Measurements from ENCODE around the gene SDK1.
A peak's percentile ranks its signal among the peaks of the same experiment; 100 is the strongest.

The SDK1 gene

GRCh38 chr7:3378390-3379150 is 77.5 kb downstream of the SDK1 start:
- no peaks in the 10 kb centered on the region for H3K36me3 ChIP-seq (ENCODE audit: control insufficient read depth, insufficient read depth, low read length)
- H3K9ac ChIP-seq = no peak overlapping the region
- H3K9me3 ChIP-seq (ENCODE audit: control insufficient read depth, low read length) = no peaks in the 10 kb centered on the region
- H3K4me1 ChIP-seq = no peaks in the 10 kb centered on the region
- TF ChIP-seq CTCF (IDR thresholded peaks at IDR 0.05) = no peak
- H3K4me2 ChIP-seq (ENCODE audit: low read length) = no peak overlapping the region
- H3K27me3 ChIP-seq (ENCODE audit: control insufficient read depth, insufficient read depth, low read length) = no peaks in the 10 kb centered on the region
- no peaks in the 10 kb centered on the region for H3K79me2 ChIP-seq
- H3K4me3 ChIP-seq (ENCODE audit: low read depth, low read length) = no peak overlapping the region
- H2AFZ ChIP-seq = no peak overlapping the region
- no peak overlapping the region for H3K27ac ChIP-seq

- Histone ChIP-seq H3K4me1 (no peaks in the 10 kb centered on the region), H3K9me3 (ENCODE audit: control insufficient read depth, low read length) (no peaks in the 10 kb centered on the region), H3K36me3 (ENCODE audit: control insufficient read depth, insufficient read depth, low read length) (no peaks in the 10 kb centered on the region), H3K4me3 (ENCODE audit: low read depth, low read length) (no peak overlapping the region), H3K27ac (no peak overlapping the region), H3K4me2 (ENCODE audit: low read length) (no peak overlapping the region), H3K79me2 (no peaks in the 10 kb centered on the region), H3K9ac (no peak overlapping the region), H3K27me3 (ENCODE audit: control insufficient read depth, insufficient read depth, low read length) (no peaks in the 10 kb centered on the region), H2AFZ (no peak overlapping the region)
- no peak for TF ChIP-seq CTCF (IDR thresholded peaks at IDR 0.05)
Measured at GRCh38 chr7:3380034-3380433, 79.0 kb downstream of the SDK1 start.

GRCh38 chr7:3380886-3381685 is 80.0 kb downstream of the SDK1 start:
- Histone ChIP-seq H3K79me2 (no peaks in the 10 kb centered on the region), H3K27ac (no peak overlapping the region), H3K36me3 (ENCODE audit: control insufficient read depth, insufficient read depth, low read length) (no peaks in the 10 kb centered on the region), H3K4me2 (ENCODE audit: low read length) (no peak overlapping the region), H2AFZ (peak overlapping the region; percentile 30), H3K9ac (no peak overlapping the region), H3K4me1 (no peaks in the 10 kb centered on the region), H3K9me3 (ENCODE audit: control insufficient read depth, low read length) (no peaks in the 10 kb centered on the region), H3K27me3 (ENCODE audit: control insufficient read depth, insufficient read depth, low read length) (no peaks in the 10 kb centered on the region), H3K4me3 (ENCODE audit: low read depth, low read length) (no peak overlapping the region)
- no peak for TF ChIP-seq CTCF (IDR thresholded peaks at IDR 0.05)

- no peak for TF ChIP-seq CTCF (IDR thresholded peaks at IDR 0.05)
- no peak overlapping the region for H2AFZ ChIP-seq
- no peak overlapping the region for H3K4me3 ChIP-seq (ENCODE audit: low read depth, low read length)
- no peaks in the 10 kb centered on the region for H3K79me2 ChIP-seq
- no peaks in the 10 kb centered on the region for H3K27me3 ChIP-seq (ENCODE audit: control insufficient read depth, insufficient read depth, low read length)
- H3K4me1 ChIP-seq = no peaks in the 10 kb centered on the region
- no peak overlapping the region for H3K27ac ChIP-seq
- no peak overlapping the region for H3K4me2 ChIP-seq (ENCODE audit: low read length)
- H3K9me3 ChIP-seq (ENCODE audit: control insufficient read depth, low read length) = no peaks in the 10 kb centered on the region
- H3K9ac ChIP-seq = no peak overlapping the region
- no peaks in the 10 kb centered on the region for H3K36me3 ChIP-seq (ENCODE audit: control insufficient read depth, insufficient read depth, low read length)
Measured at GRCh38 chr7:3386423-3387190, 85.6 kb downstream of the SDK1 start.

Data from parathyroid adenoma (tissue), 2 donors.